Measurements from ENCODE around the gene TSPOAP1.

TSPOAP1 gene

GRCh38 chr17:58334661-58335060 is 6.1 kb upstream of the TSPOAP1 start:
- Histone ChIP-seq H3K4me3 (ENCODE audit: severe bottlenecking) (no peak overlapping the region), H3K36me3 (ENCODE audit: low read depth) (no peaks in the 10 kb centered on the region), H3K27ac (ENCODE audit: poor library complexity, severe bottlenecking) (no peak overlapping the region), H3K27me3 (ENCODE audit: insufficient read depth, poor library complexity, severe bottlenecking) (no peaks in the 10 kb centered on the region), H3K9me3 (ENCODE audit: severe bottlenecking) (no peaks in the 10 kb centered on the region), H3K4me1 (ENCODE audit: insufficient read depth, poor library complexity, severe bottlenecking) (peaks cover 12% of the 10 kb centered on the region)
- DNase-seq (ENCODE audit: low spot score): no peak
- TF ChIP-seq CTCF (IDR thresholded peaks at IDR 0.05; ENCODE audit: poor library complexity, severe bottlenecking): no peak
- no peak for ATAC-seq (ENCODE audit: low read depth)

- DNase-seq (ENCODE audit: low spot score): no peak
- no peak for ATAC-seq (ENCODE audit: low read depth)
- no peaks in the 10 kb centered on the region for H3K27me3 ChIP-seq (ENCODE audit: insufficient read depth, poor library complexity, severe bottlenecking)
- no peak overlapping the region for H3K4me3 ChIP-seq (ENCODE audit: severe bottlenecking)
- no peak overlapping the region for H3K27ac ChIP-seq (ENCODE audit: poor library complexity, severe bottlenecking)
- TF ChIP-seq CTCF (IDR thresholded peaks at IDR 0.05; ENCODE audit: poor library complexity, severe bottlenecking): no peak
- peaks cover 10% of the 10 kb centered on the region for H3K4me1 ChIP-seq (ENCODE audit: insufficient read depth, poor library complexity, severe bottlenecking)
- H3K36me3 ChIP-seq (ENCODE audit: low read depth): no peaks in the 10 kb centered on the region
- no peaks in the 10 kb centered on the region for H3K9me3 ChIP-seq (ENCODE audit: severe bottlenecking)
These were observed 5.7 kb upstream of the TSPOAP1 start for GRCh38 chr17:58334256-58334655.

- no peak overlapping the region for H3K27ac ChIP-seq (ENCODE audit: poor library complexity, severe bottlenecking)
- no peak for ATAC-seq (ENCODE audit: low read depth)
- no peaks in the 10 kb centered on the region for H3K9me3 ChIP-seq (ENCODE audit: severe bottlenecking)
- H3K27me3 ChIP-seq (ENCODE audit: insufficient read depth, poor library complexity, severe bottlenecking): no peaks in the 10 kb centered on the region
- H3K4me3 ChIP-seq (ENCODE audit: severe bottlenecking): no peak overlapping the region
- no peak for DNase-seq (ENCODE audit: low spot score)
- peaks cover 5% of the 10 kb centered on the region for H3K4me1 ChIP-seq (ENCODE audit: insufficient read depth, poor library complexity, severe bottlenecking)
- H3K36me3 ChIP-seq (ENCODE audit: low read depth): no peaks in the 10 kb centered on the region
- TF ChIP-seq CTCF (IDR thresholded peaks at IDR 0.05; ENCODE audit: poor library complexity, severe bottlenecking): no peak
These were observed 5.2 kb upstream of the TSPOAP1 start for GRCh38 chr17:58333736-58334207.

- H3K27ac ChIP-seq (ENCODE audit: poor library complexity, severe bottlenecking): no peak overlapping the region
- DNase-seq (ENCODE audit: low spot score) (no peak), ATAC-seq (ENCODE audit: low read depth) (no peak)
These were observed 4.5 kb upstream of the TSPOAP1 start for GRCh38 chr17:58332778-58333735.

More at GRCh38 chr17:58332778-58333735, 4.5 kb upstream of the TSPOAP1 start:
- no peak overlapping the region for H3K4me3 ChIP-seq (ENCODE audit: severe bottlenecking)
- H3K9me3 ChIP-seq (ENCODE audit: severe bottlenecking): no peaks in the 10 kb centered on the region
- no peaks in the 10 kb centered on the region for H3K27me3 ChIP-seq (ENCODE audit: insufficient read depth, poor library complexity, severe bottlenecking)
- H3K36me3 ChIP-seq (ENCODE audit: low read depth): no peaks in the 10 kb centered on the region
- H3K4me1 ChIP-seq (ENCODE audit: insufficient read depth, poor library complexity, severe bottlenecking): no peaks in the 10 kb centered on the region
- no peak for TF ChIP-seq CTCF (IDR thresholded peaks at IDR 0.05; ENCODE audit: poor library complexity, severe bottlenecking)
